ENCODE results near the gene TK2. TPM values are rescaled to one million over a fixed set of nuclear protein-coding genes. Genes with fewer than 3 reads are reported as not detected.

TK2 gene
- total RNA-seq, 1 donor from 2014 or later, result 4.5 TPM

DNA sequence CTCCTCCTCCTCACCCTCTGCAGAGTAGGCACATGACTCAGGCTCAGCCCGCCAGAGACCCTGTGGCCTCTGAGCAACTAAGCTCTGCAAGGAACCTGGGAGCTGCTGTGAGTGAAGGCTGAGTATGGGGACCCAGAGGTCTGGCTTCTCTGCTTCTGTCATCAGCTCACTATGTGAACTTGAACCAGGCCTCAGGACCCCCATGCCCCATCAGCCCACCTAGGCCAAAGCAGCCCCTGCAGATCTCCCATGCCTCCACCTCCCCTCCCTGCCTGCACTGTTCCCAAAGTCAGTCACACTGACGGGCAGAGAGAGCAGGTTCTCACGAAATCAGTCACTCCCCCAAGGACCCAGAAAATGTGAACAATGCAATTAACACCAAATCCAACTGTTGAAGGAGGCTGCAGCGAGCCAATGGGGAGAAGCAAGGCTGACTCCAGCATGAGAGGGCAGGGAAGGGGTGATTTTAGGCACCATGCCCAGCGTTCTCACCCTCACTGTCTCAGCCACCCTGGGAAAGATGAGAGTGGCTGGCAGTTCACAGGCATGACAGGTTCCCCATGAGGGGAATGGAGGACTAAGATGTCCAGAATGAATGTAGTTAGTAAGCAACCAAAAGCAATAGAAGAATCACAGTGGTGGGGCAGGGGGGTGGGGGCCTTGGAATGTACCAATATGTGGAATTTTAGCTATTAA is 62.2 kb downstream of the TK2 start:
- peaks cover 5% of the 10 kb centered on the region for H3K4me1 Mint-ChIP-seq (ENCODE audit: low read depth, unreplicated experiment)
- no peak overlapping the region for H3K27ac Mint-ChIP-seq (ENCODE audit: unreplicated experiment)
- H3K4me3 Mint-ChIP-seq (ENCODE audit: unreplicated experiment), result no peak overlapping the region
- no peaks in the 10 kb centered on the region for H3K36me3 Mint-ChIP-seq (ENCODE audit: unreplicated experiment)
- peaks cover 7% of the 10 kb centered on the region for H3K27me3 Mint-ChIP-seq (ENCODE audit: unreplicated experiment)
- no peak for DNase-seq
- peaks cover 4% of the 10 kb centered on the region for H3K9me3 Mint-ChIP-seq (ENCODE audit: unreplicated experiment)
- TF ChIP-seq, protein P1, sequence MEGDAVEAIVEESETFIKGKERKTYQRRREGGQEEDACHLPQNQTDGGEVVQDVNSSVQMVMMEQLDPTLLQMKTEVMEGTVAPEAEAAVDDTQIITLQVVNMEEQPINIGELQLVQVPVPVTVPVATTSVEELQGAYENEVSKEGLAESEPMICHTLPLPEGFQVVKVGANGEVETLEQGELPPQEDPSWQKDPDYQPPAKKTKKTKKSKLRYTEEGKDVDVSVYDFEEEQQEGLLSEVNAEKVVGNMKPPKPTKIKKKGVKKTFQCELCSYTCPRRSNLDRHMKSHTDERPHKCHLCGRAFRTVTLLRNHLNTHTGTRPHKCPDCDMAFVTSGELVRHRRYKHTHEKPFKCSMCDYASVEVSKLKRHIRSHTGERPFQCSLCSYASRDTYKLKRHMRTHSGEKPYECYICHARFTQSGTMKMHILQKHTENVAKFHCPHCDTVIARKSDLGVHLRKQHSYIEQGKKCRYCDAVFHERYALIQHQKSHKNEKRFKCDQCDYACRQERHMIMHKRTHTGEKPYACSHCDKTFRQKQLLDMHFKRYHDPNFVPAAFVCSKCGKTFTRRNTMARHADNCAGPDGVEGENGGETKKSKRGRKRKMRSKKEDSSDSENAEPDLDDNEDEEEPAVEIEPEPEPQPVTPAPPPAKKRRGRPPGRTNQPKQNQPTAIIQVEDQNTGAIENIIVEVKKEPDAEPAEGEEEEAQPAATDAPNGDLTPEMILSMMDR (IDR thresholded peaks at IDR 0.05; ENCODE audit: partially characterized antibody, unreplicated experiment), result no peak

DNA sequence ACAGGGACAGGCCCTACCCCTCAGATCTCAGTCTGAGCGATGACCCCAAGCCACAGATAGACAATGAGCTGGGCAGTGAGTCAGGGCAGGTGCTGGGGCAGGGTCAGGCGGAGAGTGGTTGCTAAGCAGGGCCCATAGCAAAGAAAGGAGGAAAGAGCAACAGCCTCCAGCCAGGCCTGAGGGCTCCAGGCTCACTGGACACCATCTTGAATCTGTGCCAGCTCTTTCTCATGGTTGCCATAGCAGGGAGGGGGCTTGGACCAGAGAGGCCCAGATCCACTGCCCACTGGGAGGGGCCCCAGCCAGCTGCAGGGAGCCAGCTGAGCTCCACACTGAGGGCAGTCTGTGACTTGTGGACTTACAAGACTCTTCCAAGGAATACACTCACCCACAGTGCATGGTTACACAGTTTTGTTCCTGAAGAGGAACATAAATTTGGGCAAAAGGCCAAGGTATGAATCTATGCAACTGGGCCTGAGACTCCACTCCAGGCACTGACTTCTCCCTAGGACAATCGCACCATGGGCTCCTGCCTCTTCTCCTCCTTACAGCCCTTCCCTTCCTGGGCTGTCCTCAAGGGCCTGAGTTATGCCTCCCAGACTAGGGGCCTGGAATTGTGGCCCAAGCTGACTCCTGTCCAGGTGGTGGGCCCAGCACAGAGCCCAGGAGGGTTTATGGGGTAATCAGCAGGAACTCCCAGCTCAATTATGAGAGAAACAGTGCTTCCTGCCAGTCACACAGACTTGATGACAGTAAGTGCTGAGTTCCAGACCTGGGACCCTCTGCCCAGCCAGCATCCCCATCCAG is 62.9 kb downstream of the TK2 start:
- H3K4me3 Mint-ChIP-seq (ENCODE audit: unreplicated experiment), result no peak overlapping the region
- no peak for DNase-seq
- no peaks in the 10 kb centered on the region for H3K36me3 Mint-ChIP-seq (ENCODE audit: unreplicated experiment)
- peaks cover 7% of the 10 kb centered on the region for H3K27me3 Mint-ChIP-seq (ENCODE audit: unreplicated experiment)
- peaks cover 5% of the 10 kb centered on the region for H3K4me1 Mint-ChIP-seq (ENCODE audit: low read depth, unreplicated experiment)
- H3K27ac Mint-ChIP-seq (ENCODE audit: unreplicated experiment), result no peak overlapping the region
- TF ChIP-seq, protein P1 (IDR thresholded peaks at IDR 0.05; ENCODE audit: partially characterized antibody, unreplicated experiment), result no peak
- H3K9me3 Mint-ChIP-seq (ENCODE audit: unreplicated experiment), result peaks cover 4% of the 10 kb centered on the region

DNA sequence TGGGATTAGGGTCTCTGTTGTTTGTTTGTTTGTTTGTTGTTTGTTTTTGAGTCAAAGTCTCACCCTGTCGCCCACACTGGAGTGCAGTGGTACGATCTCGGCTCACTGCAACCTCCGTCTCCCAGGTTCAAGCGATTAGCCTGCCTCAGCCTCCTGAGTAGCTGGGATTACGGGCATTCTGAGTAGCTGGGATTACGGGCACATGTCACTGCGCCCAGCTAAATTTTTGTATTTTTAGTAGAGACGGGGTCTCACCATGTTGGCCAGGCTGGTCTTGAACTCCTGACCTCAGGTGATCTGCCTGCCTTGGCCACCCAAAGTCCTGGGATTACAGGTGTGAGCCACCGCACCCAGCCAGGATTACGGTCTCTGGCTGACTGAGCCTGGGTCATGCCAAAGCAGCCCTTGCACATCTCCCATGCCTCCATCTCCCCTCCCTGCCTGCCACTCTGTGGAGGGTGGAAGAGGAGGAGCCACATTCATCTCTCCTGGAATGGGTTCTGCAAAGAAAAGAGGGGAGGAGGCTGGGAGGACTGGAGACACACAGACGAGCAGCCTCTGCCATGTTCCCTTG is 63.6 kb downstream of the TK2 start:
- Mint-ChIP-seq H3K36me3 (ENCODE audit: unreplicated experiment) (no peaks in the 10 kb centered on the region), H3K27ac (ENCODE audit: unreplicated experiment) (no peak overlapping the region), H3K9me3 (ENCODE audit: unreplicated experiment) (peaks cover 4% of the 10 kb centered on the region), H3K4me1 (ENCODE audit: low read depth, unreplicated experiment) (peaks cover 5% of the 10 kb centered on the region), H3K4me3 (ENCODE audit: unreplicated experiment) (no peak overlapping the region), H3K27me3 (ENCODE audit: unreplicated experiment) (peaks cover 7% of the 10 kb centered on the region)
- TF ChIP-seq, protein P1 (IDR thresholded peaks at IDR 0.05; ENCODE audit: partially characterized antibody, unreplicated experiment), result no peak
- DNase-seq, result no peak

DNA sequence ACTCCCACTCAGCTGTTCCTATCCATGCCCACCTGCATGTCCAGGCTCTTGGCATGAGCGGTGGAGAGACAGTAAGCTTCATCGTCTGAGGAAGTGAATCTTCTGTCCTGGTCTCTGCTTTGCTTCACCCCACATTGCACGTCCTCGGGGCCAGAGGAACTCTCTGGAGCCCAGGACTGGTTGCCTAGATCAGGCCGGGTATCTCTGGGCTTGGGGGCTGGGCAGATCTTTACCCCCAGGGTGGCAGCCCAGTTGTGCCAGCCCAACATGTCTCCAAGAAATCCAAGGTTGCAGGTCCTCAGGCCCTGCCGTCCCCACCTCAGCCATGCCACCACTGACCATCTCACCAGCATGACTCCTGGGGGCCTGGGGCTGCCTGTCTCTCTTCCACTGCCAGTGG is 64.5 kb downstream of the TK2 start:
- Mint-ChIP-seq H3K4me3 (ENCODE audit: unreplicated experiment) (no peak overlapping the region), H3K9me3 (ENCODE audit: unreplicated experiment) (peaks cover 4% of the 10 kb centered on the region), H3K27me3 (ENCODE audit: unreplicated experiment) (peaks cover 7% of the 10 kb centered on the region), H3K36me3 (ENCODE audit: unreplicated experiment) (no peaks in the 10 kb centered on the region), H3K4me1 (ENCODE audit: low read depth, unreplicated experiment) (peaks cover 5% of the 10 kb centered on the region), H3K27ac (ENCODE audit: unreplicated experiment) (no peak overlapping the region)
- TF ChIP-seq, protein P1 (IDR thresholded peaks at IDR 0.05; ENCODE audit: partially characterized antibody, unreplicated experiment), result no peak
- DNase-seq, result no peak
